ENCODE measurements around the gene CFAP97D2.
"Not testable (repeated sequence)": the region's sequence is repeated elsewhere in the genome, so short reads cannot be mapped to it uniquely, and the experiment has no call there.

Gene CFAP97D2

DNA sequence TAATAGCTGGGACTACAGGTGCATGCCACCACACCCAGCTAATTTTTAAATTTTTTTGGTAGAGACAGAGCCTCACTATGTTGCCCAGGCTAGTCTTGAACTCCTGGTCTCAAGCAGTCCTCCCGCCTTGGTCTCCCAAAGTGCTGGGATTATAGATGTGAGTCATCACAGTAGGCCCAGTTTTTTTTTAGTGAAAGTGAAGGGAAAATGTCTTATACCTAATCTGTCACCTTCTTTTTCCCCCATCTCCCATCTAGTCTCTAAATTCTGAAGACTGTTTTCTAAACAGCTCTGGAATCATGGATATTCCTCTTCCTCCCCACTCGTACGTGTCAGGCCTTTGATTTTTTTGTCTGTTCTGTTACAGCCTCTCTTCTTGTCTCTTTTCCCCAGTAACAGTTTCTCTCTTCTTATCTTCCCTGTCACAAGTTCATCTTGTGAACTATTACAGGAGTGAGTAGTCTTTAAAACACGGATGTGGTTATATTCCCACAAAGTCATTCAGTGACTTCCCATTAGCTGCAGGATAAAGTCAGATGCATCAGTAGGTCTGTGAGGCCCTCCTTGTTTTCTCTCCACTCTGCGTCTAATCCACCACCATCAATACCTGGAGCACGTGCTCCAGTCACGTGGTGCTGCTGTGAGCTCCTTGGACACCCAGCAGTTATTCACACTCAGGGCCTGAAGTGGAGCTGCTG lies 58.5 kb downstream of the CFAP97D2 start:
- no peak for DNase-seq

DNA sequence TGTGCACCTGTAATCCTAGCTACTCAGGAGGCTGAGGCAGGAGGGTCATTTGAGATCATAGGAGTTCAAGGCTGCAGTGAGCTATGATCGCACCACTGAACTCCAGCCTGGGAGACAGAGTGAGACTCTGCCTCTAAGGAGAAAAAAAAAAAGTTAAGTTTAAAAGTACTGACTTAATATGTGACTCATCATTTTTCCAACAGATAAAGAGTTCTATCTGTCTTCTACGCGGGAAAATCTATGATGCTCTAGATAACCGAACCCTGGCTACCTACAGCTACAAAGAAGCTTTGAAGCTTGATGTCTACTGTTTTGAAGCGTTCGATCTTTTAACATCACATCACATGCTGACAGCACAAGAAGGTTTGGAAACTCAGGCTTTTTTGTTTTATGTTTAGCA lies 62.9 kb downstream of the CFAP97D2 start:
- no peak for DNase-seq

DNA sequence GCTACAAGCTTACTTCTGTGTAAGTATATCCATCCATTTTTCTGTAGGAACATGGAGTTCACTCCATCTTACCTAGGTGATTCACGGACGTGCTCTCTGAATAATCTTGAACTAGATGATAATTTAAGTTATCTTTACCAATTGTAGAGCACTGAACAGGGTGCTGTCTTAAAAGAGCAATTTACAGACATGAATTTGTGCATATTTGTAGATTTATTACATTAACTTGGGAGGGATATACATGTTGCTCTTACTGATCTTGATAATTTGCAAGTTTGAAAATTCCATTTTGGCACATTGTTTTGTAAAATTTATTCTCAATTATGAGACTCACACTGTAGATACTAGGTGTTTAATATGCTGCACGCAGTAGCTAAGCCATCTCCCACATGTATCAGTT lies 64.9 kb downstream of the CFAP97D2 start:
- DNase-seq, result no peak

DNA sequence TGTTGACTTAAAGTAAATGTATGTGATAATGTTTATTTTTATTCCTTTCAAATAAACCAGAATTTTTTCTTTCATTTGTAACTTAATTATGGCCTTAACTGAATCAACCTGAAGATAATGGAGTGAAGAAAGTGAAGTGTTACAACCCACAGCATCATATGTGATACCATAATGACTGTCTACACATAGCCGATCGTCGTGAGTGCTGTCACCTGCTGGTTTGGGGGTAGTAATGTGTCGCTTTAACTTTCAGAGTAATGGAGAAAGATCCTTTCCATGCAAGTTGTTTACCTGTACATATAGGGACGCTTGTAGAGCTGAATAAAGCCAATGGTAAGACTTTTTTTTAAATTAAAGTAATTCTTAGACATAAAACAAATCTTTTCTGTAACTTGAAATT lies 65.6 kb downstream of the CFAP97D2 start:
- DNase-seq, result no peak

DNA sequence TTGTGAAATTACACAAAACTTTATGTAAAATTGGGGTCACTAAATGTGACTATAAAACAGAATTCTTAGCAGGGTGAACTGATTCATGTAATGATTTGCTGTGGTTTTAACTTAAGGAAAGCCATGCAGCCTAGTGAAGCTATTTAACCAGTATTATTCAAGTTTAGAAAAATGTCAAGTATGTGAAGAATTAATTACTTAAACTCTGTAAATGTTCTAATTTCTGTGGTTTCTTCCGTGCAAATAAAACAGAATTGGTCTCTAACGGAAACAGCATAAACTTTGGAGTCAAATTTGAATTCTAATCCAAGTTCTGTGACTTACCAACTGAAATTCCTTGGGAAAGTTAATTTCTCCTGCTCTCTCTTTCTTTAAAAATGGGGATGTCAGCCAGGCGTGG lies 69.0 kb downstream of the CFAP97D2 start:
- DNase-seq, result no peak

DNA sequence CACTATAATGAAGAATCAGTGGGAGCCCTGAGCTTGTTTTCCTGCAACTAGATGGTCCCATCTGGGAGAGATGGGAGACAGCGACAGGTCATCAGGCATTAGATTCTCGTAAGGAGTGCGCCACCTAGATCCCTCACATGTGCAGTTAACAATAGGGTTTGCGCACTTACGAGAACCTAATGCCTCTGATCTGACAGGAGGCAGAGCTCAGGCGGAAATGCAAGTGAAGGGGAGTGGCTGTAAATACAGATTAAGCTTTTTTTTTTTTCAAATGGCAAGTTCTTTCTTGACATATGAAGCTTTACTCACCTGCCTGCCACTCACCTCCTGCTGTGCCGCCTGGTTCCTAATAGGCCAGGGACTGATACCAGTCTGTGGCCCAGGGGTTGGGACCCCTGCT lies 70.0 kb downstream of the CFAP97D2 start:
- no peak for DNase-seq

DNA sequence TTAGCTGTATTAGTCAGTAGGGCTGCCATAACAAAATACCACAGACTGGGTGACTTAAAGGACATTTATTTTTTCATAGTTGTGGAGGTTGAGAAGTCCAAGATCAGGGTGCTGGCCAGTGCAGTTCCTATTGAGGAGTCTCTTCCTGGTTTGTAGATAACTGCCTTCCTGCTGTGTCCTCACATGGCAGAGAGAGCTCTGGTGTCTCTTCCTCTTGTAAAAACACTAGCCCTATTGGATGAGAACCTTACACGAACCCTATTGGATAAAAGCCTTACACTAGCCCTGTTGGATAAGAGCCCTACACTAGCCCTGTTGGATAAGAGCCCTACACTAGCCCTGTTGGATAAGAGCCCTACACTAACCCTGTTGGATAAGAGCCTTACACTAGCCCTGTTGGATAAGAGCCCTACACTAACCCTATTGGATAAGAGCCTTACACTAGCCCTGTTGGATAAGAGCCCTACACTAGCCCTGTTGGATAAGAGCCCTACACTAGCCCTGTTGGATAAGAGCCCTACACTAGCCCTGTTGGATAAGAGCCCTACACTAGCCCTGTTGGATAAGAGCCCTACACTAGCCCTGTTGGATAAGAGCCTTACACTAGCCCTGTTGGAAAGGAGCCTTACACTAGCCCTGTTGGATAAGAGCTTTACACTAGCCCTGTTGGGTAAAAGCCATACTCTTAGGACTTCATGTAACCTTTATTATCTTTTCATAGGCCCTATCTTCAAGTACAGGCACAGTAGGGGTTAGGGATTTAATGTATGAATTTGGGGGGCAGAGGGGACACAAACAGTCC lies 72.8 kb downstream of the CFAP97D2 start:
- DNase-seq, result not testable (repeated sequence)

DNA sequence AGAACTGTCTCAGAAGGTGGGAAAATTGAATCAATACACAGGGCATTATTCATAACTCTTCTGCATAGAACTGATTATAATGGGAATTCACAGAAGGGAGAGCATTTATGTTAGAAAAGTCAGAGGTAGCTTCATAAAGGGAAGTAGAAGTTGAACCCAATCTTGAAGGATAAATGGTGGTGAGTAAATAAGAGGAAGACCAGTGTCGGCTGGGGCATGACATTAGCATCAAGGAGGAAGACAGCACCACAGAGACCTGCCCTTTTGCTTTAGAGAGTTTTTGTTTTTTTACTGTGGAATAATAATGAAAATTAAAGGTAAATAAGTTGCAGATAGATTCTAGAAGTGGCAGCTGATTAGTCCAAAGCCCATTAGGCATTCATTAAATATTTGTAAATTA lies 77.5 kb downstream of the CFAP97D2 start:
- no peak for DNase-seq

DNA sequence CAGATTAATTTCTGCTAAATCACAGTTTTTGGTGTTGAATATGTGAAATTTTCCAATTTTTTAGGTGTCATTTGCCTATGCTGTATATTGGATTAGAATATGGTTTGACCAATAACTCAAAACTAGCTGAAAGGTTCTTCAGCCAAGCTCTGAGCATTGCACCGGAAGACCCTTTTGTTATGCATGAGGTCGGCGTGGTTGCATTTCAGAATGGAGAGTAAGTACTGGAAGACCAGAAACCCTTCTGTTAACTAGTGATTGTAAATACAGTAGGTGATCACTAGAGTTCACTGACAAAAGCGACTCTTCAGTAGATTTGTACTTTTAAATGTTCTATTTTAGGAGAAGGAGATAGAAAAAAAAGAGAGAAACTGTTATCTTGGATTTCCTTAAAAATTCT lies 78.0 kb downstream of the CFAP97D2 start:
- DNase-seq, result no peak

DNA sequence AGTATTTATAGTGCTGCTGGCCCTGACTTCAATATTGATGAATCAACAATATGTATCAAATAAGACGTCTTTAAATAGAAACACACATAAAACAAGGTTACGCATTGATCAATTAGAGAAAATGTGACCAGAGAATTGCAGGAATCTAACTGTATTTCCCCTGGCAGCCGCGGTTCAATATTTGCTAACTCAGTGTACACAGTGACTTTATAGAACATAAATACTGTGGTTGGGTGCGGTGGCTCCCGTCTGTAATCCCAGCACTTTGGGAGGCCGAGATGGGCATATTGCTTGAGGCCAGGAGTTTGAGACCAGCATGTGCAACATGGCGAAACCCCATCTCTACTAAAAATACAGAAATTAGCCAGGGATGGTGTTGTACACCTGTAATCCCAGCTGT lies 79.5 kb downstream of the CFAP97D2 start:
- no peak for DNase-seq

DNA sequence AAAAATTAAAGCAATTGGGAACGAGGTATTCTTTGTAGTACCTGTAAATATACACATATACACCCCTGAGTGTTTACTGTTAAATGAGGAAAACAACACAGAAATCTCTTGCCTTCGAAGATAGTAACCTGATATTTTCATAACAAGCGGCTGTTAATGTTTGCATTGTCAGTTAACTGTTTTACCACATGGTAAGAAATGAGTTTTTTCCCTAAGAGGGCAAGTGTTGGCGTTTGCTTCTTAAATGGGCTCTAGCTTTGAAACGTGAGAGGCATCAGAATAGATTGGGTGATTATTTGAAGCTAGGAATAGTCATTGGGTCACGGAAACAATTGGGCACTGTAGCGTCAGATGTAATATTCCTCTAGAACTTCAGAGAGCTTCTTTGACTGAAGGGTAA lies 80.3 kb downstream of the CFAP97D2 start:
- no peak for DNase-seq

DNA sequence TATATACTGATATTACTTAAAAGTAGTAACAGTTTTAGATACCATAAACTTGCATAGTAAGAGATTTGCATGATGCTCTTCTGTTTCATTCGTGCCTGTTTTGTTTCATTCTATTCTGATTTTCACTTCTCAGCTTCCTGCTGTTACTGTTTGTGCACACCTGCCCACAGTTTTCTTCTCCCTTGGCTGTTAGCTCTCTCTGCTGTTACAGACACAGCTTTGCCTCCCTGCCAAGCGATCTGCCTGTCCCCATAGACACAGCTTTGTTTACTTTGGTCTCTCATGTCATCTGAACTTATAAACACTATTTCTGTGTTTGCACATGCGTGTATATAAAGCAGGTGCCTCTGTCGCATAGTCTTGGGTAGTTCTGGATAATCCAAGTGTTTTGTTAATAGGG lies 80.9 kb downstream of the CFAP97D2 start:
- DNase-seq, result peak; percentile 28 to 49

DNA sequence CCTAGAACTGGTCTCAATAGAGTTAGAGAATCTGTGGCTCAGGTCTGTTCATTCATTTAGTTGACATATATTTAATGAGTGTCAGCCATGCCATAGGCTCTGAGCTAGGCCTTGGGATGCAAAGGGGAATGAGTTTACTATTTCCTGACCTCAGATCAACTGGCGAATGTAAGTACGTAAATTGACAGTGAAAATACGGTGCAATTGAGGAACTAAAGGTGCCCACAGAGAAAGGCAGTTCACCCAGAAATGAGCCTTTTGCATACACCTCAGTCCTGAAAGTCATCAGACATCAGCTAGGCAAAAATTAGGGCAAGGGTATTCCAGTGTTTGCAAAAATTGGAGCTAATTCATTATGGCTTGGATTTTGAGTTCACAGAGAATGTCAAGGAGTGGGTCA lies 81.8 kb downstream of the CFAP97D2 start:
- no peak for DNase-seq

DNA sequence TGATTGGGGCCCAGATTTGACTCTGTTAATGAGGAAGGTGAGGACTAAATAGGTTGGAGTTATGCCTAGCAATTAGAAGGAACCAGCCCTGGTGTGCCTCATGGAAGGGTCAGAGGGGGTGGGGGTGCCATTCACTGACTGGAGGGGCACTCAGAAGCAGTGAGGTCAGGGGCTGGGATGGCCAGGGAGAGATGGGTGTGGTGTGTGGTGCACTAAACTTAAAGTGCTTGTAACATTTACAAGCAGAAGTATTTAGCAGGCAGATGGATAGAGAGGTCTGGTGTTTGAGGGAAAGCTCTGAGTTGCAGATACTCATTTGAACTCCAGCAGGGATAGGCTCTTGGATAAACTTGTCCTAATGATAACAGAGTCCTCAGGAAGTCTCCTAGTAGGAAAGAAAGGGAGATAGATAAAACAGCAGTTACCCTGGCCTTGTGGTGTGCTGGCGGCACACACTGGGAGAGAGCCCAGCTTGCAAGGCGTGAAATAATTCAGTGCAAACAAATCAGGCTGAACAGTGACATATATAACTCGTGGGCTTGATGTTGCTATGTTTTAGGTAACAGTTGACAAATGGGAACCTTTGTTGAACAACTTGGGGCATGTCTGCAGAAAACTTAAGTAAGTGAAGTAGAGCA lies 82.4 kb downstream of the CFAP97D2 start:
- DNase-seq, result no peak

DNA sequence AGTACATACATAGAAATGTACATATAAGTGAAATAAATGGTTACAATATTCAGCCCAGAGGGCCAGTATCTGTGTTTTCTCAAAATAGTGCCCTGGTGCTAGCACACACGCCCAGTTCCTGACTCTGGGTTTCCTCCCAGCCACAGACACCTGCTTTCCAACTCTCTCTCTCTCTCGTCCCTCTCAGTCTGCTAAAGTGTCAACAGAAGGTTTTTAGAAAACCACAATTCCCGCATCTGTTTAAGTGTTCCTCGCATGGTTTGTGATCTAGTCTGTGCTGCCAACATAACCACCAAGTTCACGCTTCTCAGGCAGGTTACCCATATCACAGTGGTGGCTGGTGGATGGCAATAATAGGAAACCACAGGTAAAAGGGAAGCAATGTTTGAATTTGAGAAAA lies 84.5 kb downstream of the CFAP97D2 start:
- DNase-seq, result peak in 1 of 2 experiments; percentile 38

DNA sequence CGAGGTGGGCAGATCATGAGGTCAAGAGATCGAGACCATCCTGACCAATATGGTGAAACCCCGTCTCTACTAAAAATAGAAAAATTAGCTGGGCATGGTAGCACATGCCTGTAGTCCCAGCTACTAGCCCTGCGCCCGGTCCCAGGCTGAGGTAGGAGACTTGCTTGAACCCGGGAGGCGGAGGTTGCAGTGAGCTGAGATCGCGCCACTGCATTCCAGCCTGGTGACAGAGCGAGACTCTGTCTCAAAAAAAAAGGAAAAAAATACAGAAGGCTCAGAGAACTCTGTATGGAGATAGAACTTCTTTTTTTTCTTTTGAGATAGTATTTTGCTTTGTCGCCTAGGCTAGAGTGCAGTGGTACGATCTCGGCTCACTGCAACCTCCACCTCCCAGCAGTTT lies 85.3 kb downstream of the CFAP97D2 start:
- DNase-seq, result not testable (repeated sequence)

DNA sequence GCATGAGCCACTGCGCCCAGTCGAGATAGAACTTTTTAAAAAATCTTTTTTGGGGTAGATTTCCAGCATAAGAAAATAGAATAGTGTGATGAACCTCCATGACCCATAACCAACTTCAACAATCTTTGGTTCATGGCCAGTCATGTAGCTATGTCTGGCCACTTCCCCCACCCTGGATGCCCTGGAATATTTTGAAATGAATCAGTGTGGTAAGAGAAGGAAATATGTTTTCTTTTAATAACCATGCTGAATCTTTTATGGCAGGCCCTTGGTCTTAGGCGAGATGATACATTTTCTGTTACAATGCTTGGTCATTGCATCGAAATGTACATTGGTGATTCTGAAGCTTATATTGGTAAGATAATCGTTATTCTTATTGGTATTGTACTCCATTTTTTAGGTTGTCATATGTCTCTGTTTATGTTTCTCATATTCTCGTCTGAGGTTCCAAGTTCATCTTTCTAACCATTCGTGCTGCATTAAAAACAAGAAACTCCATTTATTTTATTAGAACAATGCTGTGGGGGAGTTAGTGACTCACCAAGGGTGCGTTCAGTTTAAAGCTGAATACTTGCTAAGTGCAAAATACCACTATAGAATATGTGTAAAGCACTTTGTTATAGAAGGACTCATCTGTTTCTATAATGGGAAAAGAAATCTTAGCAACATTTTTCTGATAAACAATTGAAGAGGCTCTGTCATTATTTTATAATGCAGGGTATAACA lies 86.0 kb downstream of the CFAP97D2 start:
- DNase-seq, result no peak

DNA sequence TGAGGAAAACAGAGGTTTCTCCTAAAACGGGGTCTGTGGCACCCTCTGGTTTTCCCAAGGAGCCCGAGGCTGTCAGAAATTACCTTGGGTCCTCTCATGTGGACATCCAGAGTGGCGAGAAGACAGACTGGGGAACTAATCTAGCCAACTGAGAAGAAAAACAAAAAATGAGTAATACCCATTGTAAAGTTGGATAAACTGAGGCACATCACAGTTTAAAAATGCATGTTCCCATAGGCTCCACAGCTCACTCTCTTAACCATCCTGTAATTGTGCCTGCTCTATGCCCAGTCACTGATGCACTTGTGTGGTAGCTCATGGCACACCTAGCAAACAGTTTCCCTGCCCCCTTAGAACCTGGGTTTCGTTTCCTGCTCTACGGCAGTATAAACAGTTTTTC lies 87.2 kb downstream of the CFAP97D2 start:
- DNase-seq, result no peak

DNA sequence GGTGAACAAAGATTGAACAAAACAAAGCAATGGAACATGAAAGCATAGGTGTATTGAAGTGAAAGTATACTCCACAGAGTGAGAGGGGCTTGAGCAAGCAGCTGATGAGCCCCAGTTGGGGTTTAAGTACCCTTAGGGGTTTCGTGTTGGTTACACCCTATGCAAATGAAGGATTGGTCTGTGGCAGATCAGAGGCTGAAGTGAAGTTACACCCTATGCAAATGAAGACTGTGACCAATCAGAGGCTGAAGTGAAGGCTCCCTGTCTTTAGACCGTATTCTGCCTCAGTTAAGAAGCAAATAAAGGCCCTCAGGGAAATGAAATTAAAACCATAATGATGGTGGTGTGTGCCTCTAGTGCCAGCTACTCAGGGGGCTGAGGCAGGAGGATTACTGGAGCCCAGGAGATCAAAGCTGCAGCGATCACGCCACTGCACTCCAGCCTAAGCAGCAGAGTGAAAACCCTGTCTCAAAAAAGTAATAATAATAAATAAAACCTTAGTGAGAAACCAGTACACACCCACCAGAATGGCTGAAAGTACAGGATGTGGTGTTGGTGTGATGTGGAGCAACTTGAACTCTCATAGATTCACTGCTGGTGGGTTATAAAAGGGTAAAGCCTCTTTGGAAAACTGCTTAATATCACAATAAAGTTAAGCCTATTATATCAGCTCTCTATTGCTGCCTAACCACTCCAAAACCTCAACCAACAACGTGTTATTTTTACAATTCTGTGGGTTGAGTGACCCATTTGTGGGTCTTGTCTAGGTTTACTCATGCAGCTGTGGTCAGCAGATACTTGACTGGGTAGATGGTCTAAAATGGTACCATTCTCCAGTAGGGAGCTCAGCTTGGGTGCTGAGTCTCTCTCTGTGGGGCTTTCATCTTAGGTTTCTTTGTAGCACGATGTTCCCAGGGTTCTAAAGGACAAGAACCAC lies 89.6 kb downstream of the CFAP97D2 start:
- no peak for DNase-seq

DNA sequence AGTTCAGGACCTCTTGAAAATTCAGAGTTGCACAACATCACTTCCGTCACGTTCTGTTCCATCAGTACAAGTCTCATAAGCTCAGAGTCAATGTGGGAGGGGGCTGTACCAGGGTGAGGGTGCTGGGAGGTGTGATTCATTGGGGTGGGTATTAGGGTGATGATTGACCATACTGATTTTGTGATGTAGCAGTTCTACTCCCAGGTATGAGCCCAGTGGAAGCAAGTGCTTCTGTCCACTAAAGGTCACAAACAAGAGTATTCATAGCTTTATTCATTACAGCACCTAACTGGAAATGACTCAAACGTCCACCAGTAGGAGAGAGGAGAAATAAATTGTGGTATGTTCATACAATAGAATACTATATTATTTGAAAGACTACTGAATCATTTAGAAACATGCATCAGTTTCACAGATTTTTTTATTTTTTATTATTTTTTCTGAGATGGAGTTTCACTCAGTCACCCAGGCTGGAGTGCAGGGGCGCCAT lies 90.3 kb downstream of the CFAP97D2 start:
- no peak for DNase-seq
